Measurements from ENCODE around the gene RTN4.
"Not testable (repeated sequence)": the region's sequence is repeated elsewhere in the genome, so short reads cannot be mapped to it uniquely, and the experiment has no call there.

RTN4 gene

GRCh38 chr2:55000341-55000740, 49.9 kb downstream of the RTN4 start:
- no peak for DNase-seq (ENCODE audit: extremely low spot score)
- ChIA-PET POLR2A (no interaction called here), CTCF (no interaction called here)
- no peak for TF ChIP-seq L3MBTL2 (conservative IDR thresholded peaks at IDR 0.05)
- no peak for TF ChIP-seq ARNT (IDR thresholded peaks at IDR 0.05)
- TF ChIP-seq PKNOX1 (IDR thresholded peaks at IDR 0.05) = no peak
- TF ChIP-seq SUZ12 (IDR thresholded peaks at IDR 0.05) = no peak
- TF ChIP-seq FOXM1 (IDR thresholded peaks at IDR 0.05; ENCODE audit: borderline replicate concordance) = no peak
- TF ChIP-seq LEF1 (IDR thresholded peaks at IDR 0.05; ENCODE audit: borderline replicate concordance) = no peak
- no peak for TF ChIP-seq NFRKB (IDR thresholded peaks at IDR 0.05)
- no peak for TF ChIP-seq CTBP1 (IDR thresholded peaks at IDR 0.05; ENCODE audit: borderline replicate concordance)
- TF ChIP-seq TARDBP (IDR thresholded peaks at IDR 0.05) = no peak
- no peak for TF ChIP-seq BHLHE40 (IDR thresholded peaks at IDR 0.05; ENCODE audit: borderline replicate concordance)
- no peak for TF ChIP-seq FOXA1 (IDR thresholded peaks at IDR 0.05)
- TF ChIP-seq ELF4 (IDR thresholded peaks at IDR 0.05) = no peak
- TF ChIP-seq HDGF (IDR thresholded peaks at IDR 0.05; ENCODE audit: borderline replicate concordance) = no peak
- TF ChIP-seq SP1 (IDR thresholded peaks at IDR 0.05) = no peak

GRCh38 chr2:54999182-54999581, 51.1 kb downstream of the RTN4 start:
- ChIA-PET POLR2A (no interaction called here), CTCF (interaction anchor here (0.5 kb wide), 1 partner anchor 203 kb away, joined by 3 read pairs; no protein-coding TSS in a partner anchor)
- DNase-seq (ENCODE audit: extremely low spot score) = no peak
- TF ChIP-seq ZNF384 (IDR thresholded peaks at IDR 0.05) (no peak), LEF1 (IDR thresholded peaks at IDR 0.05; ENCODE audit: borderline replicate concordance) (no peak), SUZ12 (IDR thresholded peaks at IDR 0.05) (no peak), FOXK2 (IDR thresholded peaks at IDR 0.05) (no peak), FOXA1 (IDR thresholded peaks at IDR 0.05) (no peak), HDGF (IDR thresholded peaks at IDR 0.05; ENCODE audit: borderline replicate concordance) (no peak), CTBP1 (IDR thresholded peaks at IDR 0.05; ENCODE audit: borderline replicate concordance) (no peak), NFRKB (IDR thresholded peaks at IDR 0.05) (no peak), TARDBP (IDR thresholded peaks at IDR 0.05) (no peak), BHLHE40 (IDR thresholded peaks at IDR 0.05; ENCODE audit: borderline replicate concordance) (no peak), ELF4 (IDR thresholded peaks at IDR 0.05) (no peak), PKNOX1 (IDR thresholded peaks at IDR 0.05) (no peak), ARNT (IDR thresholded peaks at IDR 0.05) (no peak), SP1 (IDR thresholded peaks at IDR 0.05) (no peak), L3MBTL2 (conservative IDR thresholded peaks at IDR 0.05) (no peak), FOXM1 (IDR thresholded peaks at IDR 0.05; ENCODE audit: borderline replicate concordance) (no peak)

- POLR2A ChIA-PET = no interaction called here
- DNase-seq (ENCODE audit: extremely low spot score) = no peak
- CTCF ChIA-PET = no interaction called here
- TF ChIP-seq PKNOX1 (IDR thresholded peaks at IDR 0.05) = no peak
These were observed 52.4 kb downstream of the RTN4 start for GRCh38 chr2:54997826-54998225.

- ChIA-PET POLR2A (no interaction called here), CTCF (no interaction called here)
- DNase-seq (ENCODE audit: extremely low spot score) = no peak
- TF ChIP-seq TARDBP (IDR thresholded peaks at IDR 0.05) (no peak), BHLHE40 (IDR thresholded peaks at IDR 0.05; ENCODE audit: borderline replicate concordance) (no peak), L3MBTL2 (conservative IDR thresholded peaks at IDR 0.05) (no peak), NFRKB (IDR thresholded peaks at IDR 0.05) (no peak), ARNT (IDR thresholded peaks at IDR 0.05) (no peak), HDGF (IDR thresholded peaks at IDR 0.05; ENCODE audit: borderline replicate concordance) (no peak), CTBP1 (IDR thresholded peaks at IDR 0.05; ENCODE audit: borderline replicate concordance) (no peak), SUZ12 (IDR thresholded peaks at IDR 0.05) (no peak), ELF4 (IDR thresholded peaks at IDR 0.05) (no peak), ZNF384 (IDR thresholded peaks at IDR 0.05) (no peak), LEF1 (IDR thresholded peaks at IDR 0.05; ENCODE audit: borderline replicate concordance) (no peak), FOXM1 (IDR thresholded peaks at IDR 0.05; ENCODE audit: borderline replicate concordance) (no peak)
These were observed 54.7 kb downstream of the RTN4 start for GRCh38 chr2:54995553-54995952.

- DNase-seq (ENCODE audit: extremely low spot score); POLR2A ChIA-PET: not testable (repeated sequence)
- CTCF ChIA-PET = interaction anchor here (0.6 kb wide), 1 partner anchor 26 kb away, joined by 5 read pairs; no protein-coding TSS in a partner anchor
These were observed 59.6 kb downstream of the RTN4 start for GRCh38 chr2:54990694-54991093.

- CTCF ChIA-PET = no interaction called here
- DNase-seq (ENCODE audit: extremely low spot score) = no peak
- no peak for TF ChIP-seq SUZ12 (IDR thresholded peaks at IDR 0.05)
- no peak for TF ChIP-seq CTBP1 (IDR thresholded peaks at IDR 0.05; ENCODE audit: borderline replicate concordance)
- no peak for TF ChIP-seq LEF1 (IDR thresholded peaks at IDR 0.05; ENCODE audit: borderline replicate concordance)
- no peak for TF ChIP-seq HDGF (IDR thresholded peaks at IDR 0.05; ENCODE audit: borderline replicate concordance)
- no peak for TF ChIP-seq FOXA1 (IDR thresholded peaks at IDR 0.05)
- TF ChIP-seq L3MBTL2 (conservative IDR thresholded peaks at IDR 0.05) = no peak
- TF ChIP-seq TARDBP (IDR thresholded peaks at IDR 0.05) = no peak
- no peak for TF ChIP-seq ELF4 (IDR thresholded peaks at IDR 0.05)
- TF ChIP-seq SP1 (IDR thresholded peaks at IDR 0.05) = no peak
- no peak for TF ChIP-seq ZNF384 (IDR thresholded peaks at IDR 0.05)
- no peak for TF ChIP-seq FOXM1 (IDR thresholded peaks at IDR 0.05; ENCODE audit: borderline replicate concordance)
- TF ChIP-seq ARNT (IDR thresholded peaks at IDR 0.05) = no peak
- TF ChIP-seq NFRKB (IDR thresholded peaks at IDR 0.05) = no peak
- no peak for TF ChIP-seq BHLHE40 (IDR thresholded peaks at IDR 0.05; ENCODE audit: borderline replicate concordance)
- TF ChIP-seq FOXK2 (IDR thresholded peaks at IDR 0.05) = no peak
- no peak for TF ChIP-seq PKNOX1 (IDR thresholded peaks at IDR 0.05)
- POLR2A ChIA-PET = no interaction called here
These were observed 61.6 kb downstream of the RTN4 start for GRCh38 chr2:54988612-54989011.

All from HEK293T (cell line).